ENCODE results near the gene MUC5B. TPM values are rescaled to one million over a fixed set of nuclear protein-coding genes. Genes with fewer than 3 reads are reported as not detected.
A peak's percentile ranks its signal among the peaks of the same experiment; 100 is the strongest.
"Not testable (repeated sequence)": the region's sequence is repeated elsewhere in the genome, so short reads cannot be mapped to it uniquely, and the experiment has no call there.

The MUC5B gene
- total RNA-seq, 1 experiment from 2014 or later = not detected

- H3K27me3 ChIP-seq = no peaks in the 10 kb centered on the region
- H3K9me3 ChIP-seq (replicated peaks) = no peaks in the 10 kb centered on the region
- H3K4me1 ChIP-seq = no peaks in the 10 kb centered on the region
- no peak overlapping the region for H3K4me3 ChIP-seq
- no peak for DNase-seq
- no peaks in the 10 kb centered on the region for H3K36me3 ChIP-seq
- H3K27ac ChIP-seq = no peak overlapping the region
These were observed 41.9 kb upstream of the MUC5B start for GRCh38 chr11:1180947-1181391.

GRCh38 chr11:1181420-1181819 lies 41.4 kb upstream of the MUC5B start:
- Histone ChIP-seq H3K4me1 (no peaks in the 10 kb centered on the region), H3K4me3 (no peak overlapping the region), H3K27ac (no peak overlapping the region), H3K9me3 (replicated peaks) (no peaks in the 10 kb centered on the region), H3K36me3 (no peaks in the 10 kb centered on the region), H3K27me3 (no peaks in the 10 kb centered on the region)
- DNase-seq = no peak

GRCh38 chr11:1181853-1182535 lies 40.9 kb upstream of the MUC5B start:
- DNase-seq = no peak
- Histone ChIP-seq H3K4me3 (no peak overlapping the region), H3K4me1 (no peaks in the 10 kb centered on the region), H3K27ac (no peak overlapping the region), H3K27me3 (no peaks in the 10 kb centered on the region), H3K36me3 (no peaks in the 10 kb centered on the region), H3K9me3 (replicated peaks) (no peaks in the 10 kb centered on the region)

- not testable (repeated sequence) for H3K36me3 ChIP-seq; H3K27me3 ChIP-seq; H3K4me1 ChIP-seq; H3K4me3 ChIP-seq; DNase-seq; H3K27ac ChIP-seq; H3K9me3 ChIP-seq (replicated peaks)
These were observed 38.7 kb upstream of the MUC5B start for GRCh38 chr11:1184139-1184538.

- not testable (repeated sequence) for H3K4me3 ChIP-seq; H3K27ac ChIP-seq; DNase-seq; H3K9me3 ChIP-seq (replicated peaks); H3K27me3 ChIP-seq; H3K36me3 ChIP-seq; H3K4me1 ChIP-seq
These were observed 34.3 kb upstream of the MUC5B start for GRCh38 chr11:1188451-1189130.

- not testable (repeated sequence) for DNase-seq; H3K9me3 ChIP-seq (replicated peaks)
These were observed 33.0 kb upstream of the MUC5B start for GRCh38 chr11:1189816-1190215.

GRCh38 chr11:1191786-1192470 lies 30.9 kb upstream of the MUC5B start:
- DNase-seq; H3K36me3 ChIP-seq; H3K4me1 ChIP-seq; H3K27me3 ChIP-seq; H3K4me3 ChIP-seq; H3K9me3 ChIP-seq (replicated peaks); H3K27ac ChIP-seq: not testable (repeated sequence)

More at GRCh38 chr11:1189816-1190215, 33.0 kb upstream of the MUC5B start:
- H3K4me1 ChIP-seq, H3K27ac ChIP-seq, H3K27me3 ChIP-seq, H3K4me3 ChIP-seq, H3K36me3 ChIP-seq: not testable (repeated sequence)

- Histone ChIP-seq H3K9me3 (replicated peaks) (no peaks in the 10 kb centered on the region), H3K36me3 (no peaks in the 10 kb centered on the region), H3K4me3 (no peak overlapping the region), H3K4me1 (no peaks in the 10 kb centered on the region), H3K27ac (no peak overlapping the region), H3K27me3 (no peaks in the 10 kb centered on the region)
- DNase-seq = no peak
These were observed 30.0 kb upstream of the MUC5B start for GRCh38 chr11:1192741-1193325.

- DNase-seq = no peak
- H3K27me3 ChIP-seq = no peaks in the 10 kb centered on the region
- no peak overlapping the region for H3K4me3 ChIP-seq
- H3K4me1 ChIP-seq = no peaks in the 10 kb centered on the region
- no peaks in the 10 kb centered on the region for H3K9me3 ChIP-seq (replicated peaks)
- H3K27ac ChIP-seq = no peak overlapping the region
- no peaks in the 10 kb centered on the region for H3K36me3 ChIP-seq
These were observed 29.3 kb upstream of the MUC5B start for GRCh38 chr11:1193326-1194230.

GRCh38 chr11:1194231-1194976 lies 28.5 kb upstream of the MUC5B start:
- H3K9me3 ChIP-seq (replicated peaks) = no peaks in the 10 kb centered on the region
- H3K4me3 ChIP-seq = no peak overlapping the region
- no peak overlapping the region for H3K27ac ChIP-seq
- DNase-seq = no peak
- no peaks in the 10 kb centered on the region for H3K27me3 ChIP-seq
- no peaks in the 10 kb centered on the region for H3K4me1 ChIP-seq
- H3K36me3 ChIP-seq = no peaks in the 10 kb centered on the region

GRCh38 chr11:1194977-1195681 lies 27.7 kb upstream of the MUC5B start:
- H3K27me3 ChIP-seq = no peaks in the 10 kb centered on the region
- H3K4me1 ChIP-seq = no peaks in the 10 kb centered on the region
- no peak overlapping the region for H3K27ac ChIP-seq
- DNase-seq = peak in 1 of 2 experiments; percentile 2
- no peaks in the 10 kb centered on the region for H3K9me3 ChIP-seq (replicated peaks)
- H3K36me3 ChIP-seq = no peaks in the 10 kb centered on the region
- H3K4me3 ChIP-seq = no peak overlapping the region

- Histone ChIP-seq H3K4me3 (no peak overlapping the region), H3K27me3 (no peaks in the 10 kb centered on the region), H3K9me3 (replicated peaks) (no peaks in the 10 kb centered on the region), H3K27ac (no peak overlapping the region), H3K36me3 (no peaks in the 10 kb centered on the region), H3K4me1 (no peaks in the 10 kb centered on the region)
- DNase-seq = no peak
These were observed 27.0 kb upstream of the MUC5B start for GRCh38 chr11:1195682-1196515.

Measured in SJCRH30 (cell line).